Naive thymus-derived CD4-positive, alpha-beta T cell (primary cell): ENCODE results near the gene S100A2. TPM values are rescaled to one million over a fixed set of nuclear protein-coding genes. Genes with fewer than 3 reads are reported as not detected.

Experiments
- ATAC-seq: fragments of 150-1000 bp; cut with Tn5 transposase; 2 replicates; pipeline ENCODE4 v1.10.0; 2021; ENCODE audit warnings: mild to moderate bottlenecking, moderate library complexity
- CTCF ChIA-PET: fragments of 350-600 bp; sonication (Branson Sonifier 250); formaldehyde crosslinking; loops from one replicate; lab custom pipeline; 2021; ENCODE audit warnings: antibody characterized with exemption; lab: Charles Lee
- POLR2A ChIA-PET: fragments of 350-600 bp; sonication (Branson Sonifier 250); formaldehyde crosslinking; loops from one replicate; lab custom pipeline; 2021; ENCODE audit warnings: antibody characterized with exemption, inconsistent platforms; lab: Charles Lee
- DNase-seq, 9 donors: peaks; one replicate each; pipeline versions ENCODE4 v3.0.0 to v3.0.0-alpha.2; 2020 to 2022; ENCODE audit warnings: mixed read lengths in 1 of 9
- H3K27ac ChIP-seq: one replicate; pipeline ENCODE4 v1.7.0; 2013; ENCODE audit warnings: mild to moderate bottlenecking, low read depth, low read length, moderate library complexity
- H3K27me3 ChIP-seq, 2 donors: one replicate each; pipeline ENCODE4 v1.7.0; 2013; ENCODE audit warnings: low read length in 2 of 2, mild to moderate bottlenecking in 2 of 2, moderate library complexity in 2 of 2; ENCODE audit not compliant: control insufficient read depth in 2 of 2, insufficient read depth in 2 of 2
- H3K36me3 ChIP-seq, 3 experiments: 1 replicate in 2 of 3; 2 replicates in 1 of 3; pipeline ENCODE4 v1.7.0; 2013; ENCODE audit warnings: low read length in 3 of 3, mild to moderate bottlenecking in 3 of 3, moderate library complexity in 1 of 3; ENCODE audit not compliant: insufficient read depth in 3 of 3, control insufficient read depth in 2 of 3
- H3K4me1 ChIP-seq, 2 donors: one replicate each; pipeline ENCODE4 v1.7.0; 2013; ENCODE audit warnings: low read length in 2 of 2, mild to moderate bottlenecking in 2 of 2, moderate library complexity in 1 of 2; ENCODE audit not compliant: control insufficient read depth in 2 of 2, insufficient read depth in 2 of 2
- H3K4me3 ChIP-seq: 2 replicates; pipeline ENCODE4 v1.7.0; 2013; ENCODE audit warnings: mild to moderate bottlenecking, low read length
- H3K9me3 ChIP-seq, 3 experiments: 1 replicate in 2 of 3; 2 replicates in 1 of 3; pipeline ENCODE4 v1.7.0; 2013; ENCODE audit warnings: low read length in 3 of 3; ENCODE audit not compliant: control insufficient read depth in 2 of 3
- H3K27ac Mint-ChIP-seq, 9 donors: one replicate each; pipeline ENCODE4 v1.8.0; 2020 to 2022; ENCODE audit warnings: mixed read lengths in 9 of 9, mild to moderate bottlenecking in 8 of 9, moderate library complexity in 5 of 9, inconsistent platforms in 2 of 9
- H3K27me3 Mint-ChIP-seq, 5 donors: one replicate each; pipeline ENCODE4 v1.8.0; 2021 to 2022; ENCODE audit warnings: mixed read lengths in 5 of 5, mild to moderate bottlenecking in 1 of 5
- H3K36me3 Mint-ChIP-seq, 5 donors: one replicate each; pipeline ENCODE4 v1.8.0; 2020 to 2022; ENCODE audit warnings: mixed read lengths in 5 of 5, mild to moderate bottlenecking in 3 of 5, inconsistent platforms in 1 of 5
- H3K4me1 Mint-ChIP-seq, 7 donors: one replicate each; pipeline ENCODE4 v1.8.0; 2020 to 2022; ENCODE audit warnings: mixed read lengths in 7 of 7, mild to moderate bottlenecking in 3 of 7, inconsistent platforms in 1 of 7
- H3K4me3 Mint-ChIP-seq, 10 donors: one replicate each; pipeline ENCODE4 v1.8.0; 2020 to 2022; ENCODE audit warnings: mild to moderate bottlenecking in 10 of 10, mixed read lengths in 10 of 10, moderate library complexity in 6 of 10, inconsistent platforms in 2 of 10
- H3K9me3 Mint-ChIP-seq, 11 donors: one replicate each; pipeline ENCODE4 v1.8.0; 2020 to 2022; ENCODE audit warnings: mixed read lengths in 11 of 11, mild to moderate bottlenecking in 4 of 11, inconsistent platforms in 1 of 11, moderate library complexity in 1 of 11
- intact Hi-C, 2 donors: fragments of 100-400 bp; cut with micrococcal nuclease; formaldehyde crosslinking; loops; one replicate each; pipeline ENCODE4 v1.15.1; 2023
- polyA plus RNA-seq, 2 donors: library from polyadenylated mRNA; unstranded; fragments of 300-500 nt; fragmentation: Illumina TruSeq; gene quantifications; one replicate each; pipeline ENCODE4 v1.2.3, GENCODE V29; 2021
- total RNA-seq, 6 experiments: library from RNA in 5 of 6; stranded (reverse) in 5 of 6; gene quantifications; 1 replicate in 5 of 6; 2 replicates in 1 of 6; pipeline ENCODE4 v1.2.3 and lab custom pipeline; 2021 to 2026

S100A2 gene
- total and polyA plus RNA-seq, 7 experiments from 2014 or later: 1.1 TPM; not detected in 6

DNA sequence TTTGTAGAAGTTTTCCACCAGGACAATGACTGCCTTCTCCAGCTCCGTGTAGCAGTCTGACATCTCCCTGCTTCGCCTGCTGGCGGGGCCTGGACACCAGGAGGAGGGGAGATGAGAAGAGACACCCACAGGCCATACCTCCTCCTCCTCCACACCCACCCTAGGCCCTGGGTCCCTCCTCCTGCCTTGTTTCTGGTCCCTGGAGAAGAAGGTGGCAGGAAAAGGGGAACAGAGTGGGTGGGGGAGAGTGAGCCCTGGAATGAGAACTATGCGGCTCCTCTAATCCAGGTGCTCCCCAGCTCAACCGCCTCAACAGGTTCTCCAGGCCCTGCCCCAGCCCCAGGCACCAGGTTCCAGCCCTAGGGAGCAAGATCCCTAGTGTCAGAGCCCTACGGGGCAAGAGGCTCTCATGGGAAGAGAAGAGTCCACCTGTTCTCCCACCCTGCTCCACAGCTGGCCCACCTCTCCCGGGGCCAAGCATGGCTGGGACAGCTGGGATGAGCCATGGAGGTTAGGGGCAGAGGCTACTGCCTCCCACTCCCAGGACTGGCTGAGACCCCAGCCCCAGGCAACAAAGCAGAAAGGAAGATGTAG lies 42.5 kb upstream of the S100A2 start:
- Histone ChIP-seq H3K4me1 (no peaks in the 10 kb centered on the region), H3K27me3 (no peaks in the 10 kb centered on the region), H3K27ac (no peak overlapping the region), H3K36me3 (no peaks in the 10 kb centered on the region), H3K4me3 (no peak overlapping the region), H3K9me3 (no peaks in the 10 kb centered on the region)
- peaks cover 0 to 11% (median 0%) of the 10 kb centered on the region in 5 donors for H3K27me3 Mint-ChIP-seq
- no peak overlapping the region for H3K27ac Mint-ChIP-seq
- ChIA-PET POLR2A (no interaction called here), CTCF (no interaction called here)
- no peaks in the 10 kb centered on the region for H3K9me3 Mint-ChIP-seq
- intact Hi-C loops: no loop called here
- DNase-seq (no peak), ATAC-seq (no peak)
- H3K4me1 Mint-ChIP-seq: peaks cover 0 to 5% (median 0%) of the 10 kb centered on the region in 7 donors
- no peaks in the 10 kb centered on the region for H3K36me3 Mint-ChIP-seq
- H3K4me3 Mint-ChIP-seq: no peak overlapping the region

- DNase-seq (no peak), ATAC-seq (no peak)
- Mint-ChIP-seq H3K27ac (no peak overlapping the region), H3K27me3 (peaks cover 0 to 11% (median 0%) of the 10 kb centered on the region in 5 donors), H3K36me3 (no peaks in the 10 kb centered on the region), H3K4me1 (peaks cover 0 to 11% (median 4%) of the 10 kb centered on the region in 7 donors), H3K9me3 (no peaks in the 10 kb centered on the region), H3K4me3 (no peak overlapping the region)
- Histone ChIP-seq H3K27me3 (no peaks in the 10 kb centered on the region), H3K9me3 (no peaks in the 10 kb centered on the region), H3K27ac (no peak overlapping the region), H3K4me1 (no peaks in the 10 kb centered on the region), H3K36me3 (no peaks in the 10 kb centered on the region), H3K4me3 (no peak overlapping the region)
- CTCF ChIA-PET: interaction anchor here (0.7 kb wide), 1 partner anchor 14 kb away, joined by 3 read pairs; no protein-coding TSS in a partner anchor
- POLR2A ChIA-PET: no interaction called here
- intact Hi-C loops: no loop called here
These were observed 41.7 kb upstream of the S100A2 start for GRCh38 chr1:153607381-153607780.

- no peak for DNase-seq
- CTCF ChIA-PET: no interaction called here
These were observed 40.5 kb upstream of the S100A2 start for GRCh38 chr1:153606194-153606593.

DNA sequence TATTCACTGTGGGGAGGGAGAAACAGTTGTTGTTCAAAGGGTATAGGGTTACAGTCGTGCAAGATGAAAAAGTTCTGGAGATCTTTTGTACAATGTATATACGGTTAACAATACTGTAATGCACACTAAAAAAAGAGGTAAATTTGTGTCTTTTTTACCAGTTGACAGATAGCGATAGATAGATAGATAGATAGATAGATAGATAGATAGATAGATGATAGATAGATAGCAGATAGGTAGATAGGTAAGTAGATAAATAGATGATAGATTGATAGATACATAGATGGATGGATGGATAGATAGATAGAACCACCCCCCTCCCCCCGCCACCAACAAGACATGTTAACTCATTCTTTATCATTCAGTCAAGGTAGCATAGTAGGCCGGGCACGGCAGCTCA lies 37.1 kb upstream of the S100A2 start:
- peaks cover 9 to 22% (median 17%) of the 10 kb centered on the region in 7 donors for H3K4me1 Mint-ChIP-seq
- no peak overlapping the region for H3K4me3 Mint-ChIP-seq
- no peak overlapping the region for H3K27ac ChIP-seq
- POLR2A ChIA-PET: no interaction called here
- no peak for ATAC-seq
- H3K4me1 ChIP-seq: peaks cover 0 to 4% of the 10 kb centered on the region in 2 donors
- CTCF ChIA-PET: no interaction called here
- peaks cover 0 to 11% (median 0%) of the 10 kb centered on the region in 5 donors for H3K27me3 Mint-ChIP-seq
- H3K36me3 ChIP-seq: no peaks in the 10 kb centered on the region
- no peaks in the 10 kb centered on the region for H3K9me3 Mint-ChIP-seq
- no peak overlapping the region for H3K4me3 ChIP-seq
- H3K9me3 ChIP-seq: no peaks in the 10 kb centered on the region
- no peak for DNase-seq
- intact Hi-C loops: no loop called here
- no peaks in the 10 kb centered on the region for H3K27me3 ChIP-seq
- H3K27ac Mint-ChIP-seq: peak overlapping the region in 1 of 9 donors; percentile 1
- H3K36me3 Mint-ChIP-seq: no peaks in the 10 kb centered on the region

More at GRCh38 chr1:153606194-153606593, 40.5 kb upstream of the S100A2 start:
- Histone ChIP-seq H3K27ac (no peak overlapping the region), H3K36me3 (no peaks in the 10 kb centered on the region), H3K9me3 (no peaks in the 10 kb centered on the region), H3K4me3 (no peak overlapping the region), H3K27me3 (no peaks in the 10 kb centered on the region), H3K4me1 (no peaks in the 10 kb centered on the region)
- Mint-ChIP-seq H3K36me3 (no peaks in the 10 kb centered on the region), H3K27me3 (peaks cover 0 to 11% (median 0%) of the 10 kb centered on the region in 5 donors), H3K4me3 (no peak overlapping the region), H3K4me1 (peaks cover 0 to 15% (median 10%) of the 10 kb centered on the region in 7 donors), H3K27ac (no peak overlapping the region), H3K9me3 (no peaks in the 10 kb centered on the region)
- intact Hi-C loops: no loop called here
- no peak for ATAC-seq
- POLR2A ChIA-PET: no interaction called here

- Histone ChIP-seq H3K36me3 (no peaks in the 10 kb centered on the region), H3K27ac (no peak overlapping the region), H3K4me3 (no peak overlapping the region), H3K4me1 (peaks cover 0 to 4% of the 10 kb centered on the region in 2 donors), H3K9me3 (no peaks in the 10 kb centered on the region), H3K27me3 (no peaks in the 10 kb centered on the region)
- ATAC-seq: no peak
- intact Hi-C loops: no loop called here
- peaks cover 0 to under 1% (median 0%) of the 10 kb centered on the region in 5 donors for H3K36me3 Mint-ChIP-seq
- CTCF ChIA-PET: interaction anchor here (0.7 kb wide), 1 partner anchor 1619 kb away, joined by 3 read pairs; no protein-coding TSS in a partner anchor
- H3K4me3 Mint-ChIP-seq: no peak overlapping the region
- no peak overlapping the region for H3K27ac Mint-ChIP-seq
- H3K27me3 Mint-ChIP-seq: peaks cover 0 to 6% (median 0%) of the 10 kb centered on the region in 5 donors
- POLR2A ChIA-PET: no interaction called here
- peaks cover 9 to 28% (median 17%) of the 10 kb centered on the region in 7 donors for H3K4me1 Mint-ChIP-seq
- no peak for DNase-seq
- no peaks in the 10 kb centered on the region for H3K9me3 Mint-ChIP-seq
These were observed 34.2 kb upstream of the S100A2 start for GRCh38 chr1:153599847-153600246.

DNA sequence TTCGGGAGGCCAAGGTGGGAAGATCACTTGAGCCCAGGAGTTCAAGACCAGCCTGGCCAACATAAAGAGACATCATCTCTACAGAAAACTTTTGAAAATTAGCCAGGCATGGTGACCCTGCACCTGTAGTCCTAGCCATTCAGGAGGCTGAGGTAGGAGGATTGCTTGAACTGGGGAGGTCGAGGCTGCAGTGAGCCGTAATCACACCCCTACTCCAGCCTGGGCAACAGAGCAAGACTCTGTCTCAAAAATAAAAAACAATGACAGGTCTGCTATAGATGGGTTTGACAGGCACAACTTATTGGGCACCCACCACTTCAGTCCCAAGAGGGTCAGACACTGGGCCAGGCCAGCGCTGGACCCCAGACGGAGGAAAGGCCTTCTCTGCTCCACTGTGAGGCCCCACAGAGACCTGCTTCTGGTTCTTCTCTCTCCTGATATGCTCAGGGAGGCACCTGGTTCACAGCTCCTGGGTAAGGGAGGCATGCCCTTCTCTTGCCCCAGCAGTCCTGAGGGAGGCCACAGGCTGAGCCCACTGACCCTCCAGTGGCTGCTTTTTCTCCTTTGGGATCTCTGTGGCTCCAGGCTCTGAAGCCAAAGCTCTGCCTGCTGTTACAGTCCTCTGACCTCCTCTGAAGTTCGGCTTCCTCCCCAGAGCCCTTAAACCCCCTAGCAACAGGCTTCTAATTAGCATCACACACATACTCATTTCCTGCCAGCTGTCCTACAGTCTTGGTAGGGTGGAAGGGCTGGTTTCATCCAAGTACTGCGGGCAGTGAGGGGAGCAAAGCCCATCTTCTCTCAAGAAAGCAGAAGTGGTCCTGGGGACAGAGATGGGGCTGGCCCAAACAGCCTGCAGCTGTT lies 32.9 kb upstream of the S100A2 start:
- Histone ChIP-seq H3K27me3 (no peaks in the 10 kb centered on the region), H3K4me3 (no peak overlapping the region), H3K9me3 (no peaks in the 10 kb centered on the region), H3K27ac (no peak overlapping the region), H3K36me3 (no peaks in the 10 kb centered on the region), H3K4me1 (peaks cover 0 to 4% of the 10 kb centered on the region in 2 donors)
- Mint-ChIP-seq H3K4me3 (peak overlapping the region in 1 of 10 donors; percentile 27), H3K9me3 (no peaks in the 10 kb centered on the region), H3K36me3 (peaks cover 0 to 4% (median 0%) of the 10 kb centered on the region in 5 donors), H3K27ac (peak overlapping the region in 5 of 9 donors; percentile 21 to 80 (median 75)), H3K27me3 (no peaks in the 10 kb centered on the region), H3K4me1 (peaks cover 9 to 28% (median 17%) of the 10 kb centered on the region in 7 donors)
- intact Hi-C loops: no loop called here
- CTCF ChIA-PET: interaction anchor here (0.5 to 1.4 kb wide), 4 partner anchors 81 to 1618 kb away, joined by 3 to 7 read pairs (median 4); no protein-coding TSS in a partner anchor
- POLR2A ChIA-PET: no interaction called here
- DNase-seq: peak in 5 of 9 donors; percentile 1 to 18 (median 12)
- ATAC-seq: peak; percentile 86
